ENCODE measurements around the gene SLC17A3.

The SLC17A3 gene

DNA sequence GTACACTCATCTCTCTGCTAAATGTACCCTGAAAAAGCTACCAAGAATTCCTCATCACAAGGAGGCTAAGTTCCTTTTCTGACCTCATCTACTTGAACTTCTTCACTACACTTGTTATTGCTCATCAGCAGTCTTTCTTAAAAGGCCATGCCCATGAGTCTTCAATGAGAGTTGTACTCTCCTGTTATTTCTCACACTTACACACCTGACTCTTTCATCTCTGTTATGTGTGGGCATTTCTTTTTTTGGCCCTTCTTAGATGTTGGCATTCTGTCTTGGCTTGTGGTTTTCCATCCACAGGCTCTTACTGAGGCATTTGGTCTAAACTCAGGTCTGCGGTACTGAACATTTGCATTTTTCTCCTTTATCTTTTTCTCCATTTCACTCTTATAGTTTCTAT lies 31.5 kb downstream of the SLC17A3 start:
- DNase-seq (ENCODE audit: extremely low read depth in 1 of 2, low read depth in 1 of 2) = no peak

GRCh38 chr6:25835442-25836283 lies 38.4 kb downstream of the SLC17A3 start:
- DNase-seq (ENCODE audit: extremely low read depth in 1 of 2, low read depth in 1 of 2) = no peak

GRCh38 chr6:25834950-25835349 lies 39.1 kb downstream of the SLC17A3 start:
- no peak for DNase-seq (ENCODE audit: extremely low read depth in 1 of 2, low read depth in 1 of 2)

- no peak for DNase-seq (ENCODE audit: extremely low read depth in 1 of 2, low read depth in 1 of 2)
Observed at GRCh38 chr6:25833136-25833535, 40.9 kb downstream of the SLC17A3 start.

DNA sequence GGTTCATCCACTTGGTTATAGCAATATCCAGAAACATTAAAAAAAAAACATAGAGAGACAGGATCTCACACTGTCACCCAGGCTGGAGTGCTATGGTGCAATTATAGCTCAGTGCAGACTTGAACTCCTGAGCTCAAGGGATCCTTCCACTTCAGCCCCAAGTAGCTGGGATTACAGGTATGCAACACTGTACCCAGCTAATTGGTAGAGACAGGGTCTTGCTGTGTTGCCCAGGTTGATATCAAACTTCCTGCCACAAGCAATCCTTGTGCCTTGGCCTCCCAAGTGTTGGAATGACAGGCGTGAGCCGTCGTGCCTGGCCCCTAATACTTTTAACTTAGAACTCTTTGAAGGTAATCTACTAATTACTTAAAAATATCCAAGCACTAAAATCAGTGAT lies 41.4 kb downstream of the SLC17A3 start:
- no peak for DNase-seq (ENCODE audit: extremely low read depth in 1 of 2, low read depth in 1 of 2)

DNA sequence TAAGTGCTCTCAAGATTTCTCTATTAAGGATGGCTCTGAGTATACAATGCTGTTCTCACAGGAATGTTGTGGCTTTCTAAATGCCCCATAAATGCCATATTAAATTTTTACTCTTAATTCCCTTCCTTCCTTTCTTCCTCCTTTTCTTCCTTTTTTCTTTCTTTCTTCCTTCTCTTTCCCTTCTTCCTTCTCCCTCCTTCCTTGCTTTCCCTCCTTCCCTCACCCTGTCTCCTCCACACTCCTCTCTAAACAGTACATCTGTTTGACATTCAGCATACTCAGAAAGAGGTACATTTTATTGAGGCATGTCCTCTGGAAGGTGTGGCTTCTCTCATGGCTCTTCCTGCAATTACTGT lies 41.8 kb downstream of the SLC17A3 start:
- no peak for DNase-seq (ENCODE audit: extremely low read depth in 1 of 2, low read depth in 1 of 2)

- DNase-seq (ENCODE audit: extremely low read depth in 1 of 2, low read depth in 1 of 2) = no peak
Observed at GRCh38 chr6:25831532-25832306, 42.3 kb downstream of the SLC17A3 start, which contains the start of gene SLC17A1. Gene SLC17A1, minus strand, starts transcription at chr6:25832052. Its CDS starts 1,495 bp downstream, at chr6:25830557.

GRCh38 chr6:25830458-25830857 lies 43.6 kb downstream of the SLC17A3 start:
- no peak for DNase-seq (ENCODE audit: extremely low read depth in 1 of 2, low read depth in 1 of 2)

- no peak for DNase-seq (ENCODE audit: extremely low read depth in 1 of 2, low read depth in 1 of 2)
Observed at GRCh38 chr6:25829375-25829774, 44.7 kb downstream of the SLC17A3 start.

DNA sequence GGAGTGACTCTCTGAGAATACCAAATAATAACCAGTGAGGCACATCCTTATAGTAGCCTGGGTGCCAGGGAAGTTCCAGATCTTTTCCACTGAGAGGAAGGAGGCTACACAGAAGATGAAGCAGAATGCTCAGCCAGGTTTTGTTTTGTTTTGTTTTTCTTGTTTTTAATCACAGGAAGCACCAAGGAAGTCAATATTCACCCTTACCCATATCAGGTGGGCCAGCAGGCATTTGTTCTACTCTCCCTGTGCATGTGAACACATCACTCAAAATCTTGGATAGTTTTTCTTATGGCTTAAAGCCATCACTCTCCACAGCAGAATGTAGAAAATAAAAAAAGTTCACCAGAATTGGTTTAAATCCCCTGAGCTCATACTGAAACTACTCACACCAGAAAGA lies 52.7 kb downstream of the SLC17A3 start:
- no peak for DNase-seq (ENCODE audit: extremely low read depth in 1 of 2, low read depth in 1 of 2)

- no peak for DNase-seq (ENCODE audit: extremely low read depth in 1 of 2, low read depth in 1 of 2)
Observed at GRCh38 chr6:25816252-25816651, 57.8 kb downstream of the SLC17A3 start.

DNA sequence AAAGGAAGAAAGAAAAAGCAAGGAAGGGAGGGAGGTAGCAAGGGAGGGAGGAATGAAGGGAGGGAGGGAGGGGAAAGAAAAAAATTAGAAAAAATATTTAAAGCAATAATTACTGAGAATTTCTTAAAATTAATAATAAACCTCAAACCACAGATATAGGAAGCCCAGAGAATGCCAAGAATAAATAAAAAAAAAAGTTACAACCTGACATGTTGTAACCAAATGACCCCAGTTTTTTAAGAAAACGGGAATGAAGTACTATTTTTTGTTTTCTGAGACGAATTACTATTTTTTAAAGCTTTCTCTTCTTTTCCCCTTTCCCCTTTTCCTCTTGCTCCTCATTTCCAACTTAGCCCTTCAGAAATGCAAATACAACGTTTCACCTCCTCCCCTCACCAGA lies 58.8 kb downstream of the SLC17A3 start:
- no peak for DNase-seq (ENCODE audit: extremely low read depth in 1 of 2, low read depth in 1 of 2)

GRCh38 chr6:25804804-25805203 lies 69.2 kb downstream of the SLC17A3 start:
- DNase-seq (ENCODE audit: extremely low read depth in 1 of 2, low read depth in 1 of 2) = no peak

DNA sequence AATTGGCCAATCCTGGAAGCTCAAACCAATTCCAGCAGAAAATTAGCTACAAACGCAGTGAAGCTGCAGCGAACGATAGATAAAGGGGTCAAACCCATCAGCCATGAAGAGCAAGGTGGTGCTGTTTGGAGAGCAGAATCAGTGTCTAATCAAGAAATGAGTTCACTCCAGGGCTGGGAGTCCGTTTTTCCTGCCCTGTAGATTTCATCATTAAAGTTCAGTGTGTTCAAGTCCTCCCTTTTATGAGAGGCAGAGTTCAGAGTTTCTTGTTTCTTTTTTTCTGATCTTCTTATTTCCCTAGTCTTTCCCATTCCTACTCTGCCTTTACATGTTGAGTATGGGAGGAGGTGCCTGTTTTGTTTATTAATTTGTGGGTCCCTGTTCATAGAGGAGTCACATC lies 72.6 kb downstream of the SLC17A3 start:
- DNase-seq (ENCODE audit: extremely low read depth in 1 of 2, low read depth in 1 of 2) = no peak

Measured in stimulated activated CD8-positive, alpha-beta memory T cell treated with anti-CD3 and anti-CD28 coated beads, Interleukin-7, amount 100 ng/mL, for 48 hours (primary cell).